Measurements from ENCODE around the gene GALNT9. TPM values are rescaled to one million over a fixed set of nuclear protein-coding genes. Genes with fewer than 3 reads are reported as not detected.
A peak's percentile ranks its signal among the peaks of the same experiment; 100 is the strongest.

Gene GALNT9
- total RNA-seq, 1 donor from 2014 or later, result not detected

DNA sequence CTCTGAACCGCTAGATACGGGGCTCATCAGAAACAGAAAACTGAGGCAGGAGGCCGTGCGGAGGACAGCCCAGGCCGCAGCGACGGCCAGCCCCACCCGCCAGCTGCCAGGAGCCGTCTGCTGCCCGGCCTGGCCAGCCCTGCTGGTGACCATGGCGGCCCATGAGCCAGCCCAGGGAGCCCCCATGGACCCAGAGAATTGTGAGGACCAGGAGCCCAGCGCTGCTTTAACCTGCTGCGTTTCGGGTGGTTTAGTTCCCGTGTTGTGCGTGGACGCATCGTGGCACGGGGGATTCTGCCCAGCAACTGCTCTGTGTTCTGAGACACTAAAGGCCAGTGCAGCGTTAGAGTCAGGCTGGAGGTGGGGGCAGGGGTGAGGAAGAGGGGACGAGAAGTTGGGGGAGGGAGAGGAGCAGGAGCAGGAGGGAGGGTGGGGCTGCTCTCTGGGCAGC is 140.9 kb downstream of the GALNT9 start:
- Mint-ChIP-seq H3K36me3 (peaks cover 4% of the 10 kb centered on the region), H3K9me3 (peaks cover 2% of the 10 kb centered on the region), H3K27ac (no peak overlapping the region), H3K4me1 (peaks cover 11% of the 10 kb centered on the region), H3K27me3 (ENCODE audit: insufficient read depth, low read depth) (peaks cover 46% of the 10 kb centered on the region), H3K4me3 (peak overlapping the region; percentile 64)
- Histone ChIP-seq H3K27me3 (peaks cover 100% of the 10 kb centered on the region), H3K9ac (no peak overlapping the region), H3K4me1 (peaks cover 10% of the 10 kb centered on the region), H3K27ac (no peak overlapping the region), H2AFZ (replicated peaks) (no peak overlapping the region), H3K9me3 (ENCODE audit: low read depth) (no peaks in the 10 kb centered on the region), H4K20me1 (ENCODE audit: low read depth) (peaks cover 3% of the 10 kb centered on the region), H3K4me3 (no peak overlapping the region), H3K79me2 (ENCODE audit: low read depth) (no peaks in the 10 kb centered on the region), H3F3A (ENCODE audit: low read depth) (peaks cover 19% of the 10 kb centered on the region), H3K36me3 (no peaks in the 10 kb centered on the region), H3K4me2 (peak overlapping the region; percentile 92)
- no peak for DNase-seq (ENCODE audit: low spot score)
- TF ChIP-seq EZH2phosphoT487 (IDR thresholded peaks at IDR 0.05) (no peak), EZH2 (IDR thresholded peaks at IDR 0.05) (no peak), CTCF (IDR thresholded peaks at IDR 0.05) (no peak)

DNA sequence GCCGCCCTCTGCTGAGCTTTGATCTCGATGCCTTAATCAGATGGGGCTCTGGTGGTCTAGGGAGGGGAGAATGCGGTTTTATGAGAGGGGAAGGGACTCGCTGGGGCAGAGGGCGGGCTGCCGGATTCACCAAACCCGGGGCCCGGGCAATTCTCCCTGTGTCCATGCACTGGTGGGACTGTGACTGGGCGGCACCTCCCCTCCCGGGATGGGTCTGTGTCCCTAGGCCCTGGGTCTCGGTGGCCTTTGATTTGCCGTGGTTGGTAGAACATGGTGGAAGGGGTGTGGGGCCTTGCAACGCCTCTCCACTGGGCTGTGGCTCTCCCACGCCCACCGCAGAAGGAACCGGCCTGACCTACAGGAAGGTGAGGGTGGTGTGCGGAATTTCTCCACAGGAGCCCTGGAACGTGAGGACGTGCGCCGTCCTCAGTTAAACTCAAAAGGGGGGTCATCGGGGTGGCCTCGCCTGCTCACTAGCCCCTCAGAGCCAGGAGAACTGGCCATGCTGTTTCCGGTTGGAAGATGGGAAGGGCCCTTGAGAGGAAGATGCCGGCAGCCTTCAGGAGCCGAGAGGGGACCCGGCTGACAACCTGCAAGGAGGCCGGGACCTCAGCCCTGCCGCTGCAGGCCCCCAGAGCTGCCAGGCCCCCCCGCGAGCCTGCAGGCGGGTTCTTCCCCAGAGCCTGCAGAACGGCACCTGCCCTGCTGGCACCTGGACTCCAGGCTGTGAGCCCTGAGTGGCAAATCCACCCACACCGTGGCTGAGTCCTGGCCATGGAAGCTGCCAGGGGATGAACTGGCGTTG is 141.5 kb downstream of the GALNT9 start:
- no peaks in the 10 kb centered on the region for H3K9me3 Mint-ChIP-seq

DNA sequence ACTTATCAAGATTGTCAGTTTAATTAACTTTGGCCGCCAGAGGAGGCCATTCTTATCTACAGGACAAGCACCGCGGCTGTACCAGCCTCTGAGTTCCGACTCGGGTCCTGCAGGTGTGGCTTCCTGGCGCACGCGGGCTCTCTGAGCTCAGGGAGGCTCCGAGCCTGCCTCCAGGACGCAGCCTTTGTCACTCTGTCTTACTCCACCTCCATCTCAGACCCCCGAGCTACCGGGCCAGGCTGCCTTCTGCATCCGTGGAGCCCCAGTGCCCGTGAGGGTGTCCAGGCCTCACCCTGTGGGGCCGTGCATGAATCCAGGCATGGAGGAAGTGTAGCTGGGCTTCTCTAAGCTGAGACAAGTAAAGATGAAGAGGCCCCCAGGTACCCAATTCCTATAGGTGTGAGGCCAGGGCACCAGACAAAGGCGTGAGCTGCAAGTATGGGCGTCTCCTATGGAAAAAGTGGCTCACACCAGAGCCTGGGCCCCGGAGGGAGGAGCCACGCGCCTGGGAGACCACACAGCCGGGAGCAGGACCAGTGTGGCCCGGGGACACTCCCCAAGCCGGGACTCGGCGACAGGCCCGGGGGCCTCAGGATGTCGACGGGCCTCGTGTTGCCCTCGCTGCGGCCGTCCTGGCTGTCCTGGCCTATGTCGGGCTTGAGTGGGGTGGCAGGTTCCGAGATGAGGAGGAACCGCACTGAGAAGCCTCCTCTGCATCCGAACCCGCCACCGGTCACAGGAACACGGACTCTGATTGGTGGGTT is 142.3 kb downstream of the GALNT9 start:
- H3K4me2 ChIP-seq, result no peak overlapping the region

More for the DNA sequence above, 141.5 kb downstream of the GALNT9 start:
- Histone ChIP-seq H3K36me3 (no peaks in the 10 kb centered on the region), H3K27me3 (peaks cover 100% of the 10 kb centered on the region), H2AFZ (replicated peaks) (no peak overlapping the region), H3K9me3 (ENCODE audit: low read depth) (no peaks in the 10 kb centered on the region), H3K79me2 (ENCODE audit: low read depth) (no peaks in the 10 kb centered on the region), H3K4me1 (peaks cover 10% of the 10 kb centered on the region), H3F3A (ENCODE audit: low read depth) (peaks cover 19% of the 10 kb centered on the region), H3K4me3 (no peak overlapping the region), H3K27ac (no peak overlapping the region), H3K4me2 (no peak overlapping the region), H3K9ac (no peak overlapping the region), H4K20me1 (ENCODE audit: low read depth) (peaks cover 3% of the 10 kb centered on the region)
- Mint-ChIP-seq H3K4me3 (peak overlapping the region; percentile 50), H3K36me3 (peaks cover 2% of the 10 kb centered on the region), H3K4me1 (peaks cover 11% of the 10 kb centered on the region), H3K27me3 (ENCODE audit: insufficient read depth, low read depth) (peaks cover 51% of the 10 kb centered on the region), H3K27ac (no peak overlapping the region)
- no peak for DNase-seq (ENCODE audit: low spot score)
- TF ChIP-seq CTCF (IDR thresholded peaks at IDR 0.05) (no peak), EZH2phosphoT487 (IDR thresholded peaks at IDR 0.05) (no peak), EZH2 (IDR thresholded peaks at IDR 0.05) (no peak)

More for the DNA sequence above, 142.3 kb downstream of the GALNT9 start:
- DNase-seq (ENCODE audit: low spot score), result no peak
- Histone ChIP-seq H3K27ac (no peak overlapping the region), H3K4me3 (no peak overlapping the region), H2AFZ (replicated peaks) (no peak overlapping the region), H3K36me3 (no peaks in the 10 kb centered on the region), H3K79me2 (ENCODE audit: low read depth) (no peaks in the 10 kb centered on the region), H3K9me3 (ENCODE audit: low read depth) (no peaks in the 10 kb centered on the region), H3K9ac (no peak overlapping the region), H3F3A (ENCODE audit: low read depth) (peaks cover 19% of the 10 kb centered on the region), H4K20me1 (ENCODE audit: low read depth) (peaks cover 3% of the 10 kb centered on the region), H3K4me1 (peaks cover 10% of the 10 kb centered on the region), H3K27me3 (peaks cover 100% of the 10 kb centered on the region)
- peaks cover 2% of the 10 kb centered on the region for H3K36me3 Mint-ChIP-seq
- H3K4me1 Mint-ChIP-seq, result peaks cover 11% of the 10 kb centered on the region
- peak overlapping the region; percentile 50 for H3K4me3 Mint-ChIP-seq
- H3K9me3 Mint-ChIP-seq, result no peaks in the 10 kb centered on the region
- H3K27ac Mint-ChIP-seq, result no peak overlapping the region
- H3K27me3 Mint-ChIP-seq (ENCODE audit: insufficient read depth, low read depth), result peaks cover 52% of the 10 kb centered on the region
- TF ChIP-seq CTCF (IDR thresholded peaks at IDR 0.05) (no peak), EZH2 (IDR thresholded peaks at IDR 0.05) (no peak), EZH2phosphoT487 (IDR thresholded peaks at IDR 0.05) (no peak)
